Calu3 (cell line): ENCODE results near the gene IKZF1. TPM values are rescaled to one million over a fixed set of nuclear protein-coding genes. Genes with fewer than 3 reads are reported as not detected.

ENCODE experiments used
- BruUV-seq: library from RNA; stranded (reverse); fragments of 400-500 nt; replicated peaks from 2 replicates; lab custom pipeline; 2021; lab: Mats Ljungman, UMichigan
- CTCF ChIA-PET: fragments of 300-600 bp; sonication (Branson Sonifier 250); formaldehyde crosslinking; loops from one replicate; lab custom pipeline; 2022; ENCODE audit warnings: antibody characterized with exemption; lab: Charles Lee
- DNase-seq: peaks from one replicate; pipeline ENCODE4 v3.0.0; 2022
- H3K27ac Mint-ChIP-seq: one replicate; pipeline ENCODE4 v1.8.0; 2022; ENCODE audit warnings: mixed read lengths; ENCODE audit not compliant: unreplicated experiment
- H3K27me3 Mint-ChIP-seq: one replicate; pipeline ENCODE4 v1.8.0; 2022; ENCODE audit warnings: mixed read lengths; ENCODE audit not compliant: unreplicated experiment
- H3K36me3 Mint-ChIP-seq: one replicate; pipeline ENCODE4 v1.8.0; 2022; ENCODE audit warnings: mild to moderate bottlenecking, moderate library complexity, mixed read lengths; ENCODE audit not compliant: insufficient read depth, unreplicated experiment
- H3K4me1 Mint-ChIP-seq: one replicate; pipeline ENCODE4 v1.8.0; 2022; ENCODE audit warnings: mild to moderate bottlenecking, low read depth, mixed read lengths; ENCODE audit not compliant: unreplicated experiment
- H3K4me3 Mint-ChIP-seq: one replicate; pipeline ENCODE4 v1.8.0; 2022; ENCODE audit warnings: mild to moderate bottlenecking, low read depth, moderate library complexity, mixed read lengths; ENCODE audit not compliant: unreplicated experiment
- H3K9me3 Mint-ChIP-seq: one replicate; pipeline ENCODE4 v1.8.0; 2022; ENCODE audit warnings: low read depth, mixed read lengths; ENCODE audit not compliant: unreplicated experiment
- intact Hi-C: fragments of 100-400 bp; cut with micrococcal nuclease; formaldehyde crosslinking; loops from one replicate; pipeline ENCODE4 v1.10.0; 2022; ENCODE audit not compliant: unreplicated experiment
- total RNA-seq: library from RNA; stranded (reverse); gene quantifications from 2 replicates; pipeline ENCODE4 v1.2.3, GENCODE V29; 2022
- TF ChIP-seq, protein P1 (sequence below): fragments of 200-600 bp; IDR thresholded peaks from one replicate; pipeline ENCODE4 v1.8.0; 2022; ENCODE audit warnings: antibody characterized with exemption; ENCODE audit not compliant: unreplicated experiment

Gene IKZF1
- total RNA-seq, 1 experiment from 2014 or later, result 0.28 TPM

DNA sequence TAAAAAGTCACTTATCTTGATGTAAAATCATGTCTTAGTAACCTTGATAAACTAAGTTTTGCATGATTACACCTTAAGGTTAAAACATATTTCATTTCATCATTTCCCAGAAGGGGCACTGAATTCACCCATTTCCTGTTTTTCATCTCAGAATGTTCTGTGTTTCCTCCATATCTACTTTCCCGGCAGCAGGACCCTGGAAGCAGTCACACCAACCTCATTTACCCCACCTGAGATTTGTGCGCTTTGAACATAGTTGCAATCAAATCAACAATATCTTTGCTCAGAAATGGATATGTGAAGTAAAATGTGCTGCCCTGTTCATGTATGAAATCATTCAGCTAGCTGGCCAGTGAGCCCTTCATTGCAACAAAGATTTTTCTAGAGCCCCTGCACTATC, 46.8 kb downstream of the IKZF1 start:
- Mint-ChIP-seq H3K36me3 (no peaks in the 10 kb centered on the region), H3K27me3 (peaks cover 100% of the 10 kb centered on the region), H3K4me1 (no peaks in the 10 kb centered on the region), H3K4me3 (no peak overlapping the region), H3K9me3 (no peaks in the 10 kb centered on the region), H3K27ac (no peak overlapping the region)
- intact Hi-C loops, result no loop called here
- CTCF ChIA-PET, result no interaction called here
- BruUV-seq, result no TSS peak
- TF ChIP-seq, protein P1, sequence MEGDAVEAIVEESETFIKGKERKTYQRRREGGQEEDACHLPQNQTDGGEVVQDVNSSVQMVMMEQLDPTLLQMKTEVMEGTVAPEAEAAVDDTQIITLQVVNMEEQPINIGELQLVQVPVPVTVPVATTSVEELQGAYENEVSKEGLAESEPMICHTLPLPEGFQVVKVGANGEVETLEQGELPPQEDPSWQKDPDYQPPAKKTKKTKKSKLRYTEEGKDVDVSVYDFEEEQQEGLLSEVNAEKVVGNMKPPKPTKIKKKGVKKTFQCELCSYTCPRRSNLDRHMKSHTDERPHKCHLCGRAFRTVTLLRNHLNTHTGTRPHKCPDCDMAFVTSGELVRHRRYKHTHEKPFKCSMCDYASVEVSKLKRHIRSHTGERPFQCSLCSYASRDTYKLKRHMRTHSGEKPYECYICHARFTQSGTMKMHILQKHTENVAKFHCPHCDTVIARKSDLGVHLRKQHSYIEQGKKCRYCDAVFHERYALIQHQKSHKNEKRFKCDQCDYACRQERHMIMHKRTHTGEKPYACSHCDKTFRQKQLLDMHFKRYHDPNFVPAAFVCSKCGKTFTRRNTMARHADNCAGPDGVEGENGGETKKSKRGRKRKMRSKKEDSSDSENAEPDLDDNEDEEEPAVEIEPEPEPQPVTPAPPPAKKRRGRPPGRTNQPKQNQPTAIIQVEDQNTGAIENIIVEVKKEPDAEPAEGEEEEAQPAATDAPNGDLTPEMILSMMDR, result no peak
- no peak for DNase-seq

DNA sequence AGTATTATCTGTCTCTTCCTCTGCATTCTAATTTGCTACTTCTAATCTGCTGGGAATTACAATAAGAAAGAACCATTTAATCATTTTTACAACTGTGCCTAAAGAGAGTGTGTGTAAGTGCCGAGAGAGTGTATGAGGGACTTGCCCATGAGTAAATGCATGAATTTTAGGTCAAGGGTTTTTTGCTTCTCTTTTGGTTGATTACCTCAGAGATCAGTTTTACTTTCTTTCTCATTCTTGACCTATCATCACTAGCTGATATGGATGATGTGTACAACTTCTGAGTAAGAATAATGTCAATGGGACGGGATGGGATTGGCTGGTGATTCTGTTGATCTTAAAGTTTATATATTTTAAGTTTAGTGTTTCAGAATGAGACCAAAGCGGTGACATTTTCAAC, 47.8 kb downstream of the IKZF1 start:
- Mint-ChIP-seq H3K4me3 (no peak overlapping the region), H3K36me3 (no peaks in the 10 kb centered on the region), H3K4me1 (no peaks in the 10 kb centered on the region), H3K9me3 (no peaks in the 10 kb centered on the region), H3K27me3 (peaks cover 100% of the 10 kb centered on the region), H3K27ac (no peak overlapping the region)
- CTCF ChIA-PET, result no interaction called here
- intact Hi-C loops, result no loop called here
- BruUV-seq, result no TSS peak
- DNase-seq, result no peak
- TF ChIP-seq, protein P1, result no peak

DNA sequence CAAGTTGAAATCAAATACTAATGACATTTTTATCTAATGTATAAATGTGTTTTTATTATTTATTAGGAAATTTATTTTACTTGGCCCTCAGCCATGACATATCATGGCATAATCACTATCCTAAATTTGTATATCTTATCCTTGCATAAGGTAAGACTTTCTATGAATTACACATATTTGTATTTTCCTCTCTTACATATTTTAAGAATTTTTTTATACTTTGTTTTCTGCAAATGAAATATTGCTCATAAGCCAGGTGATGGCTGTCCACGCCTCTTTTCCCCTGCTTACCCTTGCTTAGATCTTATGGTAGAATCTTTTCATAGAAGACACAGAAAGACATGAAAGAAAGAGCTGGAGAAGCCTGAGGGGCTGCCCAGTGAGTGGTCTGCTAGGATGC, 48.2 kb downstream of the IKZF1 start:
- no TSS peak for BruUV-seq
- H3K4me1 Mint-ChIP-seq, result no peaks in the 10 kb centered on the region
- H3K9me3 Mint-ChIP-seq, result no peaks in the 10 kb centered on the region
- no peaks in the 10 kb centered on the region for H3K36me3 Mint-ChIP-seq
- H3K27me3 Mint-ChIP-seq, result peaks cover 100% of the 10 kb centered on the region
- intact Hi-C loops, result no loop called here
- no peak for DNase-seq
- TF ChIP-seq, protein P1, result no peak
- H3K27ac Mint-ChIP-seq, result no peak overlapping the region
- CTCF ChIA-PET, result no interaction called here
- no peak overlapping the region for H3K4me3 Mint-ChIP-seq

DNA sequence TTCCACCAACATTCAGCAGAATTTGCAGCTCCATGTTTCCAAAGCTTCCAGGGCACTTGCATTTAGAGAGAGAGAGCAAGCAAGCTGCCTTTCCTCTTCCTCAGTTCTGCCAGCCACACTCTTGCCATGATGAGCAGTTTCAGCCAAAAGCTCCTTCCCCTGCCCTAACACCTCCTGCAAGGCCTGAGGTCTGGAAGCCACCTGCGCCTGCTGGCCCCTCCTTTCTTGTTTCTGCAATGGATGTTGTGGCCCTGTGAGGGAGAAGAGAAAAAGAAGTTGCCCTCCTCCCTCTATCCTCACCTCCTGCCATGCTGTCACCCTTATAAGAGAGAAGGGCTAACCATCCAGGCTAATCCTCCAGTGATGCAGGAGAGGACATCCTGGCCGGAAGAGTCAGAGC, 48.7 kb downstream of the IKZF1 start:
- intact Hi-C loops, result no loop called here
- TF ChIP-seq, protein P1, result no peak
- Mint-ChIP-seq H3K36me3 (no peaks in the 10 kb centered on the region), H3K9me3 (no peaks in the 10 kb centered on the region), H3K27ac (no peak overlapping the region), H3K4me3 (no peak overlapping the region), H3K4me1 (no peaks in the 10 kb centered on the region), H3K27me3 (peaks cover 100% of the 10 kb centered on the region)
- DNase-seq, result no peak
- BruUV-seq, result no TSS peak
- CTCF ChIA-PET, result no interaction called here
